CD4-positive, CD25-positive, alpha-beta regulatory T cell (primary cell): ENCODE measurements around the gene MT1B. TPM values are rescaled to one million over a fixed set of nuclear protein-coding genes. Genes with fewer than 3 reads are reported as not detected.

Experiments
- ATAC-seq, 2 donors: fragments of 150-1000 bp; cut with Tn5 transposase; one replicate each; pipeline ENCODE4 v1.10.0; 2021; ENCODE audit warnings: low read depth in 2 of 2, moderate number of reproducible peaks in 2 of 2, moderate library complexity in 1 of 2
- DNase-seq, 3 donors: peaks; one replicate each; pipeline versions ENCODE4 v3.0.0 to v3.0.0-alpha.2; 2012 to 2022; ENCODE audit warnings: mixed read lengths in 1 of 3
- H3K27ac ChIP-seq: one replicate; pipeline ENCODE4 v1.7.0; 2013; ENCODE audit warnings: mild to moderate bottlenecking, low read length; ENCODE audit not compliant: insufficient read depth, poor library complexity, severe bottlenecking
- H3K27me3 ChIP-seq: one replicate; pipeline ENCODE4 v1.7.0; 2013; ENCODE audit warnings: low read length; ENCODE audit not compliant: control insufficient read depth, insufficient read depth
- H3K36me3 ChIP-seq: one replicate; pipeline ENCODE4 v1.7.0; 2013; ENCODE audit warnings: mild to moderate bottlenecking, low read length, moderate library complexity; ENCODE audit not compliant: control insufficient read depth, insufficient read depth
- H3K4me1 ChIP-seq: 2 replicates; pipeline ENCODE4 v1.7.0; 2013; ENCODE audit warnings: mild to moderate bottlenecking, low read length; ENCODE audit not compliant: insufficient read depth, control insufficient read depth, poor library complexity, severe bottlenecking
- H3K4me3 ChIP-seq: one replicate; pipeline ENCODE4 v1.7.0; 2013; ENCODE audit warnings: low read depth, mild to moderate bottlenecking, low read length, moderate library complexity
- H3K9me3 ChIP-seq, 2 experiments: 1 replicate in 1 of 2; 2 replicates in 1 of 2; pipeline ENCODE4 v1.7.0; 2013; ENCODE audit warnings: low read length in 2 of 2, mild to moderate bottlenecking in 1 of 2, moderate library complexity in 1 of 2; ENCODE audit not compliant: control insufficient read depth in 2 of 2
- H3K27ac Mint-ChIP-seq, 3 donors: one replicate each; pipeline ENCODE4 v1.8.0; 2020 to 2022; ENCODE audit warnings: mild to moderate bottlenecking in 3 of 3, mixed read lengths in 3 of 3, moderate library complexity in 2 of 3
- H3K27me3 Mint-ChIP-seq: one replicate; pipeline ENCODE4 v1.8.0; 2022; ENCODE audit warnings: mild to moderate bottlenecking, mixed read lengths
- H3K36me3 Mint-ChIP-seq: one replicate; pipeline ENCODE4 v1.8.0; 2020; ENCODE audit warnings: mixed read lengths
- H3K4me1 Mint-ChIP-seq, 4 donors: one replicate each; pipeline ENCODE4 v1.8.0; 2020 to 2022; ENCODE audit warnings: mixed read lengths in 4 of 4, mild to moderate bottlenecking in 1 of 4
- H3K4me3 Mint-ChIP-seq, 4 donors: one replicate each; pipeline ENCODE4 v1.8.0; 2020 to 2022; ENCODE audit warnings: mild to moderate bottlenecking in 4 of 4, mixed read lengths in 4 of 4, moderate library complexity in 3 of 4
- H3K9me3 Mint-ChIP-seq, 7 donors: one replicate each; pipeline ENCODE4 v1.8.0; 2020 to 2022; ENCODE audit warnings: mixed read lengths in 7 of 7, mild to moderate bottlenecking in 3 of 7, moderate library complexity in 2 of 7
- polyA plus RNA-seq, 4 donors: library from polyadenylated mRNA; unstranded; fragments of 300-500 nt; fragmentation: Illumina TruSeq; gene quantifications; one replicate each; pipeline ENCODE4 v1.2.3, GENCODE V29; 2021
- total RNA-seq: library from RNA; stranded (reverse); gene quantifications from one replicate; pipeline ENCODE4 v1.2.3, GENCODE V29; 2022

MT1B gene
- total RNA-seq = not detected
- not detected for polyA plus RNA-seq

DNA sequence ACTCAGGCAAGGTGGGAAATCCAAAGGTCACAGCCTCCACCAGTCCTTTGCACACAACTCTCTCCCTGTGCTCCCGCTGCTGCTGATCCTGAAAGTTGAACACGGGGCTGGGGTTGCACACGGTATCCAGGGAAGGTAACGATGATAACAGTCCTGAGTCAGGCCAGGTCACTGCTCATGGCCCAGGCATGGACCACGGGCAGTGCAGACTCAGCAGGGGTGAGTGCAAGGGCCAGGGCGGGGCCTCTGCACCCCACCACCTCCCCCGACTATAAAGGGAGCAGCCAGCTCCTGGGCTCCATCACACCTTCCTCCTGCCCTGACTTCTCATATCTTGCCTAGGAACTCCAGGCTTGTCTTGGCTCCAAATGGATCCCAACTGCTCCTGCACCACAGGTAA is at the start of gene MT1B:
Gene MT1B (plus strand): TSS at position 301 of the 400 bp plus-strand sequence. CDS start 68 bp downstream, at position 369.
- ATAC-seq (no peak), DNase-seq (no peak)
- H3K4me1 ChIP-seq = no peaks in the 10 kb centered on the region
- no peak within 1 kb of the TSS for H3K4me3 Mint-ChIP-seq
- no peaks in the 10 kb centered on the region for H3K9me3 ChIP-seq
- no peak within 1 kb of the TSS for H3K27ac ChIP-seq
- peaks cover 34% of the 10 kb centered on the region for H3K27me3 Mint-ChIP-seq
- peaks cover 2% of the 10 kb centered on the region for H3K27me3 ChIP-seq
- H3K27ac Mint-ChIP-seq = no peak within 1 kb of the TSS
- H3K36me3 ChIP-seq = no peaks in the 10 kb centered on the region
- H3K4me1 Mint-ChIP-seq = no peaks in the 10 kb centered on the region
- no peaks in the 10 kb centered on the region for H3K9me3 Mint-ChIP-seq
- H3K4me3 ChIP-seq = no peak within 1 kb of the TSS
- no peaks in the 10 kb centered on the region for H3K36me3 Mint-ChIP-seq

DNA sequence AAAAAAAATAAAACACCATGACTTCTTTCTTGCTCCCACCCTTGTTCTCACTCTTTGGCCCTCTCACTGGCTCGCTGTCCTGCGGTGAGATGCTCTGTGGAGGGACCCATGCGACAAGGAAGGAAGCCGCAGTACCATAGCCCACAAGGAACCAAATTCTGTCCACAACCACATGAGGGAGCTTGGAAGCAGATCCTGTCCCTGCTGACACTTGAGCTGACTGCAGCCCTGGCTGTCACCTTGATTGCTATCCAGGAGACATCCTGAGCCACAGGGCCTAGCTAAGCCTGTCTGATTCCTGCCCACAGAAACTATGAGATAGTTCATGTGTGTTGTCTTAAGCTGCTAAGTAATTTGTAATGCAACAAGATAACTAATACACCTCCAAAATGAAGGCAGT is 48.1 kb upstream of the MT1B start:
- Mint-ChIP-seq H3K27ac (no peak overlapping the region), H3K9me3 (no peaks in the 10 kb centered on the region), H3K27me3 (peaks cover 24% of the 10 kb centered on the region), H3K4me3 (no peak overlapping the region), H3K36me3 (no peaks in the 10 kb centered on the region), H3K4me1 (peaks cover 0 to 22% (median 18%) of the 10 kb centered on the region in 4 donors)
- DNase-seq = peak in 1 of 3 donors; percentile 46
- Histone ChIP-seq H3K9me3 (no peaks in the 10 kb centered on the region), H3K4me3 (no peak overlapping the region), H3K4me1 (peaks cover 17% of the 10 kb centered on the region), H3K36me3 (no peaks in the 10 kb centered on the region), H3K27ac (no peak overlapping the region), H3K27me3 (peaks cover 11% of the 10 kb centered on the region)
- ATAC-seq = no peak

DNA sequence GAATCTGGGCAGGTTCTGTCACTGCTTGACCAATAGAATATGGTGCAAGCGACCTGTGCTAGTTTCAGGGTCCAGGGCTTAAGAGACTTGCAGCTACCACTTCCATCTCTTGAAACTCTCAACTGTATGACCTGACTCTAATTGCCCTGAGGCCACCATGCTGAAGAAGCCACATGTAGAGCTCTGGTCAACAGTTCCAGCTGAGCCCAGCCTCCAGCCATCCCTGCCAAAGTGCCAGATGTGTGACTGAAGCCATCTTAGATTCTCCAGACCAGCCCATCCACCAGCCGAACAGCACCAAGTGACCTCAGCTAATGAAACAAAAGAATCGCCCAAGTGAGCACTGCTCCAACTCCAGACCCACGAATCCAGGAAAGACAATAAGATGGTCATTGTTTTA is 46.7 kb upstream of the MT1B start:
- Histone ChIP-seq H3K27me3 (peaks cover 10% of the 10 kb centered on the region), H3K36me3 (no peaks in the 10 kb centered on the region), H3K27ac (no peak overlapping the region), H3K4me1 (peaks cover 30% of the 10 kb centered on the region), H3K9me3 (no peaks in the 10 kb centered on the region), H3K4me3 (no peak overlapping the region)
- no peak for DNase-seq
- Mint-ChIP-seq H3K4me1 (peaks cover 5 to 32% (median 26%) of the 10 kb centered on the region in 4 donors), H3K36me3 (no peaks in the 10 kb centered on the region), H3K27ac (peak overlapping the region in 1 of 3 donors; percentile 44), H3K4me3 (peak overlapping the region in 1 of 4 donors; percentile 51), H3K27me3 (peaks cover 21% of the 10 kb centered on the region), H3K9me3 (no peaks in the 10 kb centered on the region)
- ATAC-seq = no peak

DNA sequence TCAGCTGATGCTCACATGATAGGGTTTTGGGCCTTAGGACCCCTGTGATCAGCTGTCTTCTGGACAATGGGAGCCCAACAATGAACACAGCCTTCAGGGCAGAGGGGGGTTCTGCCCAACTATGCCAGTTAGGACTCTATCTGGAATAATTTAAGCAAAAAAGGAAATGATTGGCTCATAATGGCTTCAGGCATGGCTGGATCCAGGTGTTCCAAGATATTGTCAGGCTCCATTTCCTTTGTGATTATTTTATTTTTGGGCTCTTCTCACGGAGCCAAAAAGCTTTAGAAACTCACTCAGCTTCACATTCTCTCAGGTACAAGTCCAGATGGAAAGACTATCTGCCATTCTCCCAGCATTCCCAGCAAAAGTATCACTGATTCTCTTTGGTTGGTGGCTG is 46.2 kb upstream of the MT1B start:
- Histone ChIP-seq H3K36me3 (no peaks in the 10 kb centered on the region), H3K9me3 (no peaks in the 10 kb centered on the region), H3K27ac (no peak overlapping the region), H3K4me1 (peaks cover 35% of the 10 kb centered on the region), H3K4me3 (no peak overlapping the region), H3K27me3 (peaks cover 6% of the 10 kb centered on the region)
- H3K27ac Mint-ChIP-seq = peak overlapping the region in 2 of 3 donors; percentile 13 to 84
- H3K4me3 Mint-ChIP-seq = peak overlapping the region in 2 of 4 donors; percentile 22 to 54
- H3K4me1 Mint-ChIP-seq = peaks cover 9 to 33% (median 29%) of the 10 kb centered on the region in 4 donors
- H3K27me3 Mint-ChIP-seq = peaks cover 16% of the 10 kb centered on the region
- H3K9me3 Mint-ChIP-seq = no peaks in the 10 kb centered on the region
- DNase-seq (no peak), ATAC-seq (no peak)
- no peaks in the 10 kb centered on the region for H3K36me3 Mint-ChIP-seq

DNA sequence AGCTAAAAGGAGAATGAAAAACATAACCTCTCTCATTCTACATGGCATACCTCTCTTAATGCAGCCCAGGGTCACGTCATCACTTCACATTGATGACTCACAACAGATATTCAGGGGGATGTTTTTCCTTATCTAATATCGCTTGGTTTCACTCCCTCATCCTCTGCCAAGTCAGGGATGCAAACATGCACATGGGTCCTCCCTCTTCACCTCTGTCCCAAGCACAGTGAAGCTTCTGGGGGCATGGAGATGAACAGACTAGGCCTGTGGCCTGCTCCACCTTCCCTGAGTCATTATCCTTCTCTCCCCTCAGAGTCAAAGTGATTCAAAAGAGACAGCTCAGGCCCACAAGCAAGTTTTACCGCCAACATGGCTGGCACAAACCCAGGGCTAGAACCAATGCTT is 45.6 kb upstream of the MT1B start:
- H3K27ac Mint-ChIP-seq = peak overlapping the region; percentile 76 to 93 (median 84)

DNA sequence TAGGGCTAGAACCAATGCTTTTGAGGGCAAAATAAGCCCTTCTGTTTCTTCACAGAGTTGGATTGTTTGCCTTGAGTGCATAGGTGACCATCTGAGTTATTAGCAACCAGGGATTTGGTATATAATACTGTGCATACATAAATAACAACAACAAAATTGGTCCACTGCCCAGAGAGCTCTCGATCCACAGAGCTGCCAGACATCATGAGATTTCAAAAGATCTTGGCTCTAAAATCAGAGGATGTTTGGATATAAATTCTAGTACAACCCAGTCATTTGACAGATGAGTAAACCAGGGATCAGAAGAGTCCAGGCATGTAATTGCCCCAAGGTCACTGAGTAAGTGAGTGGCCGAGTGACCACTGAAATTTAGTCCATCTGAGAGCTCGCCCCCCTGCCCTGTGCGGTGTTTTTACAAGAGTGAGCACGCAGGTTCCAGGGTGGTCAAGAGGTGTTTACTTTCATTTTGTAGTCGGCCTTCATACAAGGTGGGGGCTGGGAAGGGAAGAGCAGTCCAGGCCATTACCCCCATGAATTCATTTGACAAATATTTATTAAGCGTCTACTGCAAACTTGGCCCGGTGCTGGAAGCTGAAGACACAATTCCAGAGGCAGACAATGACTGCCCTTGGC is 45.1 kb upstream of the MT1B start:
- no peak overlapping the region for H3K4me3 ChIP-seq
- Mint-ChIP-seq H3K4me3 (peak overlapping the region; percentile 79 to 92 (median 81)), H3K36me3 (no peaks in the 10 kb centered on the region), H3K27me3 (peaks cover 7% of the 10 kb centered on the region), H3K4me1 (peaks cover 14 to 43% (median 38%) of the 10 kb centered on the region in 4 donors), H3K9me3 (no peaks in the 10 kb centered on the region), H3K27ac (peak overlapping the region; percentile 76 to 93 (median 84))
- H3K4me1 ChIP-seq = peaks cover 41% of the 10 kb centered on the region
- H3K27me3 ChIP-seq = no peaks in the 10 kb centered on the region
- no peaks in the 10 kb centered on the region for H3K36me3 ChIP-seq
- ATAC-seq (no peak), DNase-seq (no peak)
- H3K27ac ChIP-seq = no peak overlapping the region
- H3K9me3 ChIP-seq = no peaks in the 10 kb centered on the region

More for the DNA sequence above, 45.6 kb upstream of the MT1B start:
- ATAC-seq (no peak), DNase-seq (no peak)
- no peaks in the 10 kb centered on the region for H3K36me3 ChIP-seq
- no peak overlapping the region for H3K27ac ChIP-seq
- peak overlapping the region in 2 of 4 donors; percentile 22 to 92 for H3K4me3 Mint-ChIP-seq
- H3K27me3 ChIP-seq = peaks cover 1% of the 10 kb centered on the region
- no peaks in the 10 kb centered on the region for H3K9me3 ChIP-seq
- no peak overlapping the region for H3K4me3 ChIP-seq
- H3K36me3 Mint-ChIP-seq = no peaks in the 10 kb centered on the region
- H3K9me3 Mint-ChIP-seq = no peaks in the 10 kb centered on the region
- peaks cover 41% of the 10 kb centered on the region for H3K4me1 ChIP-seq
- H3K4me1 Mint-ChIP-seq = peaks cover 14 to 38% (median 34%) of the 10 kb centered on the region in 4 donors
- peaks cover 13% of the 10 kb centered on the region for H3K27me3 Mint-ChIP-seq

DNA sequence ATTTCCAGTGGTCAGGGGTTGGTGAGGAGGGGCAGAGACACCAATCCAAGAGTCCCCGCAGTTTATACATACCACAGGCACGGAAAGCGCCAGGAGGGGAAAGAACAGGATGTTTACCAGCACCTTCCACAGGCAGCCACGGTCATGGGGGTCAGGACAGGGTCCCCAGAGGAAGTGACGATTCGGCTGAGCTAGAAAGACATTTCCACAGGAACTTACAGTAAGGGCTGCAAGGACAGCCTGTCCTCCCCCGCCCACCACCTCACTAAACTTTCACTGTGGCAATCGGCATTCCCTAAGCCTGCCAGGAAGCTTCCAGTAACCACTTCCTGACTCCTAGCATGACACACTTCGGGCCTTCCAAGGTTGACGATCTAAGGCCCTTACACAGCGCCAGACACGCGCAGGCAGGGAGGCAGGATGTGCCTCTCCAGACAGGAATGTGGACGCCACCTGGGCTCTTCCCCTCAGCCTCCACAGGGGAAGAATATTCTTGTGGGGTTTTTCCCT is 44.5 kb upstream of the MT1B start:
- H3K9me3 ChIP-seq = no peaks in the 10 kb centered on the region
- H3K27ac ChIP-seq = no peak overlapping the region
- ATAC-seq (no peak), DNase-seq (peak in 1 of 3 donors; percentile 44)
- Mint-ChIP-seq H3K9me3 (no peaks in the 10 kb centered on the region), H3K36me3 (no peaks in the 10 kb centered on the region), H3K4me1 (peaks cover 14 to 44% (median 38%) of the 10 kb centered on the region in 4 donors), H3K27ac (peak overlapping the region; percentile 76 to 93 (median 84)), H3K27me3 (peaks cover 2% of the 10 kb centered on the region), H3K4me3 (peak overlapping the region; percentile 79 to 92 (median 81))
- no peak overlapping the region for H3K4me3 ChIP-seq
- H3K27me3 ChIP-seq = no peaks in the 10 kb centered on the region
- H3K4me1 ChIP-seq = peaks cover 41% of the 10 kb centered on the region
- no peaks in the 10 kb centered on the region for H3K36me3 ChIP-seq

DNA sequence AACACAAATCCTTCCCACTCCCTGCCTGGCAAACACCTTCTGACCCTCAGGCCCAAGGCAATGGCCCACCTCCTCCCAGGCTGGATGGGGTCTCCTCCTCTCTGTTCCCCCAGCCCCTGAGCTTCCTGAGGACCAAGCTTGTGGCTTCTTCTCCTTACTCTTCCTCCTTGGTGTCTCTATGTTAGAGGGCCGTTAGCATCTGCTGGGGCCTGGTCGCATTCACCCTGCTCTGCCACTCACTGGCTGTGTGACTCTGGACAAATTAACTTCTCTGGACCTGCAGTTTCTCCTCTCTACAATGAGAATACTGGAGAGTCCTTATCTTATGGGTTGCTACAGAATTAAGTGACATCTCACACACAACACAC is 44.0 kb upstream of the MT1B start:
- ATAC-seq = no peak
- peak overlapping the region; percentile 83 to 92 (median 91) for H3K27ac Mint-ChIP-seq

More for the DNA sequence above, 44.0 kb upstream of the MT1B start:
- Histone ChIP-seq H3K9me3 (no peaks in the 10 kb centered on the region), H3K4me3 (peak overlapping the region; percentile 69), H3K4me1 (peaks cover 41% of the 10 kb centered on the region), H3K27ac (peak overlapping the region; percentile 88), H3K36me3 (no peaks in the 10 kb centered on the region), H3K27me3 (no peaks in the 10 kb centered on the region)
- no peak for DNase-seq
- Mint-ChIP-seq H3K4me3 (peak overlapping the region; percentile 77 to 92 (median 80)), H3K27me3 (no peaks in the 10 kb centered on the region), H3K9me3 (no peaks in the 10 kb centered on the region), H3K4me1 (peaks cover 14 to 44% (median 38%) of the 10 kb centered on the region in 4 donors), H3K36me3 (no peaks in the 10 kb centered on the region)
